SJCRH30 (cell line): ENCODE results near the gene ZNRD2. TPM values are rescaled to one million over a fixed set of nuclear protein-coding genes. Genes with fewer than 3 reads are reported as not detected.
A peak's percentile ranks its signal among the peaks of the same experiment; 100 is the strongest.

Source experiments
- DNase-seq, 2 experiments: peaks; one replicate each; pipeline ENCODE4 v3.0.0-alpha.2; 2015 to 2020
- H3K27ac ChIP-seq: fragments of 250-450 bp; sonication (Bioruptor Pico); 2 replicates; pipeline ENCODE4 v1.5.1; 2020; ENCODE audit warnings: mild to moderate bottlenecking, moderate library complexity
- H3K27me3 ChIP-seq: fragments of 250-450 bp; sonication (Bioruptor Pico); 2 replicates; pipeline ENCODE4 v1.5.1; 2020; ENCODE audit warnings: mild to moderate bottlenecking, moderate library complexity
- H3K36me3 ChIP-seq: fragments of 250-450 bp; sonication (Bioruptor Pico); 2 replicates; pipeline ENCODE4 v1.5.1; 2020; ENCODE audit warnings: mild to moderate bottlenecking, moderate library complexity
- H3K4me1 ChIP-seq: fragments of 250-450 bp; sonication (Bioruptor Pico); 2 replicates; pipeline ENCODE4 v1.5.1; 2020; ENCODE audit warnings: mild to moderate bottlenecking, moderate library complexity
- H3K4me3 ChIP-seq: fragments of 250-450 bp; sonication (Bioruptor Pico); 2 replicates; pipeline ENCODE4 v1.5.1; 2020; ENCODE audit warnings: mild to moderate bottlenecking, moderate library complexity
- H3K9me3 ChIP-seq: fragments of 250-450 bp; sonication (Bioruptor Pico); replicated peaks from 2 replicates; pipeline ENCODE4 v1.5.1; 2020; ENCODE audit warnings: mild to moderate bottlenecking, moderate library complexity
- total RNA-seq: library from RNA; depleted of rRNA; stranded (reverse); fragments of >200 nt; shearing (Covaris generic); gene quantifications from 2 replicates; pipeline ENCODE4 v1.2.3, GENCODE V29; 2014

ZNRD2 gene
- total RNA-seq, 1 experiment from 2014 or later: 32.6 TPM

- H3K9me3 ChIP-seq: no peaks in the 10 kb centered on the region
- no peaks in the 10 kb centered on the region for H3K4me1 ChIP-seq
- H3K27ac ChIP-seq: no peak overlapping the region
- H3K27me3 ChIP-seq: no peaks in the 10 kb centered on the region
- H3K36me3 ChIP-seq: peaks cover 17% of the 10 kb centered on the region
- no peak for DNase-seq
- no peak overlapping the region for H3K4me3 ChIP-seq
These were observed 40.1 kb downstream of the ZNRD2 start for GRCh38 chr11:65610404-65610803.

GRCh38 chr11:65611028-65611757, 40.9 kb downstream of the ZNRD2 start:
- DNase-seq: no peak
- Histone ChIP-seq H3K4me3 (no peak overlapping the region), H3K27me3 (no peaks in the 10 kb centered on the region), H3K27ac (no peak overlapping the region), H3K4me1 (no peaks in the 10 kb centered on the region), H3K9me3 (no peaks in the 10 kb centered on the region), H3K36me3 (peaks cover 9% of the 10 kb centered on the region; the same call in 1 of the 2 replicates)

GRCh38 chr11:65611758-65612603, 41.7 kb downstream of the ZNRD2 start:
- Histone ChIP-seq H3K36me3 (peaks cover 6% of the 10 kb centered on the region; the same call in 1 of the 2 replicates), H3K4me1 (no peaks in the 10 kb centered on the region), H3K27ac (no peak overlapping the region), H3K27me3 (no peaks in the 10 kb centered on the region), H3K4me3 (no peak overlapping the region), H3K9me3 (no peaks in the 10 kb centered on the region)
- no peak for DNase-seq

- H3K4me1 ChIP-seq: no peaks in the 10 kb centered on the region
- H3K4me3 ChIP-seq: no peak overlapping the region
- DNase-seq: no peak
- H3K27me3 ChIP-seq: no peaks in the 10 kb centered on the region
- no peaks in the 10 kb centered on the region for H3K9me3 ChIP-seq
- no peak overlapping the region for H3K27ac ChIP-seq
- peaks cover 3% of the 10 kb centered on the region; the same call in 1 of the 2 replicates for H3K36me3 ChIP-seq
These were observed 42.4 kb downstream of the ZNRD2 start for GRCh38 chr11:65612691-65613090.

GRCh38 chr11:65613091-65613928, 43.0 kb downstream of the ZNRD2 start:
- DNase-seq: no peak
- peak overlapping the region; percentile 28 for H3K27ac ChIP-seq
- no peaks in the 10 kb centered on the region for H3K9me3 ChIP-seq
- peaks cover 6% of the 10 kb centered on the region; the same call in 1 of the 2 replicates for H3K36me3 ChIP-seq
- H3K4me3 ChIP-seq: peak overlapping the region; percentile 61
- H3K4me1 ChIP-seq: no peaks in the 10 kb centered on the region
- no peaks in the 10 kb centered on the region for H3K27me3 ChIP-seq

GRCh38 chr11:65615229-65615949, 45.1 kb downstream of the ZNRD2 start, which contains the start of gene PCNX3:
Gene PCNX3, plus strand, starts transcription at chr11:65615776. Its CDS starts 536 bp downstream, at chr11:65616312.
- no peaks in the 10 kb centered on the region for H3K27me3 ChIP-seq
- H3K4me1 ChIP-seq: no peaks in the 10 kb centered on the region
- H3K4me3 ChIP-seq: peak within 1 kb of the TSS; percentile 75
- peak; percentile 100 for DNase-seq
- peak within 1 kb of the TSS; percentile 29; the same call in 1 of the 2 replicates for H3K27ac ChIP-seq
- no peaks in the 10 kb centered on the region for H3K9me3 ChIP-seq
- H3K36me3 ChIP-seq: peaks cover 10% of the 10 kb centered on the region; the same call in 1 of the 2 replicates

- H3K27me3 ChIP-seq: no peaks in the 10 kb centered on the region
- no peaks in the 10 kb centered on the region for H3K4me1 ChIP-seq
- H3K4me3 ChIP-seq: peak overlapping the region; percentile 75
- peak overlapping the region; percentile 29; the same call in 1 of the 2 replicates for H3K27ac ChIP-seq
- H3K36me3 ChIP-seq: peaks cover 13% of the 10 kb centered on the region
- DNase-seq: peak; percentile 65 to 74
- no peaks in the 10 kb centered on the region for H3K9me3 ChIP-seq
These were observed 45.8 kb downstream of the ZNRD2 start for GRCh38 chr11:65615950-65616574.

- peaks cover 17% of the 10 kb centered on the region for H3K36me3 ChIP-seq
- H3K4me1 ChIP-seq: no peaks in the 10 kb centered on the region
- H3K9me3 ChIP-seq: no peaks in the 10 kb centered on the region
- DNase-seq: no peak
- no peak overlapping the region; the same call in 1 of the 2 replicates for H3K27ac ChIP-seq
- H3K27me3 ChIP-seq: no peaks in the 10 kb centered on the region
- peak overlapping the region; percentile 75 for H3K4me3 ChIP-seq
These were observed 46.3 kb downstream of the ZNRD2 start for GRCh38 chr11:65616575-65617001.

GRCh38 chr11:65617136-65617850, 47.0 kb downstream of the ZNRD2 start:
- Histone ChIP-seq H3K27me3 (no peaks in the 10 kb centered on the region), H3K27ac (no peak overlapping the region), H3K4me1 (no peaks in the 10 kb centered on the region), H3K9me3 (no peaks in the 10 kb centered on the region), H3K36me3 (peaks cover 20% of the 10 kb centered on the region), H3K4me3 (no peak overlapping the region)
- DNase-seq: no peak

GRCh38 chr11:65617990-65618751, 47.9 kb downstream of the ZNRD2 start:
- no peak overlapping the region for H3K27ac ChIP-seq
- no peak overlapping the region for H3K4me3 ChIP-seq
- H3K36me3 ChIP-seq: peaks cover 20% of the 10 kb centered on the region
- H3K27me3 ChIP-seq: no peaks in the 10 kb centered on the region
- no peaks in the 10 kb centered on the region for H3K4me1 ChIP-seq
- no peaks in the 10 kb centered on the region for H3K9me3 ChIP-seq
- DNase-seq: no peak

GRCh38 chr11:65618763-65619162, 48.5 kb downstream of the ZNRD2 start:
- no peaks in the 10 kb centered on the region for H3K27me3 ChIP-seq
- H3K9me3 ChIP-seq: no peaks in the 10 kb centered on the region
- H3K4me3 ChIP-seq: no peak overlapping the region
- H3K36me3 ChIP-seq: peaks cover 20% of the 10 kb centered on the region
- H3K4me1 ChIP-seq: no peaks in the 10 kb centered on the region
- no peak overlapping the region for H3K27ac ChIP-seq
- no peak for DNase-seq

GRCh38 chr11:65619281-65619928, 49.1 kb downstream of the ZNRD2 start:
- no peak overlapping the region for H3K4me3 ChIP-seq
- no peaks in the 10 kb centered on the region for H3K4me1 ChIP-seq
- no peak overlapping the region for H3K27ac ChIP-seq
- H3K36me3 ChIP-seq: peaks cover 20% of the 10 kb centered on the region
- no peaks in the 10 kb centered on the region for H3K9me3 ChIP-seq
- no peaks in the 10 kb centered on the region for H3K27me3 ChIP-seq
- no peak for DNase-seq
